DMS 273 treated with DMSO at 0.1 percent for 48 hours (cell line): ENCODE data around the gene EARS2.
"Not testable (repeated sequence)": the region's sequence is repeated elsewhere in the genome, so short reads cannot be mapped to it uniquely, and the experiment has no call there.

Source experiments
- DNase-seq: peaks from one replicate; lab custom pipeline; 2025; lab: John Stamatoyannopoulos, UW

The EARS2 gene

DNA sequence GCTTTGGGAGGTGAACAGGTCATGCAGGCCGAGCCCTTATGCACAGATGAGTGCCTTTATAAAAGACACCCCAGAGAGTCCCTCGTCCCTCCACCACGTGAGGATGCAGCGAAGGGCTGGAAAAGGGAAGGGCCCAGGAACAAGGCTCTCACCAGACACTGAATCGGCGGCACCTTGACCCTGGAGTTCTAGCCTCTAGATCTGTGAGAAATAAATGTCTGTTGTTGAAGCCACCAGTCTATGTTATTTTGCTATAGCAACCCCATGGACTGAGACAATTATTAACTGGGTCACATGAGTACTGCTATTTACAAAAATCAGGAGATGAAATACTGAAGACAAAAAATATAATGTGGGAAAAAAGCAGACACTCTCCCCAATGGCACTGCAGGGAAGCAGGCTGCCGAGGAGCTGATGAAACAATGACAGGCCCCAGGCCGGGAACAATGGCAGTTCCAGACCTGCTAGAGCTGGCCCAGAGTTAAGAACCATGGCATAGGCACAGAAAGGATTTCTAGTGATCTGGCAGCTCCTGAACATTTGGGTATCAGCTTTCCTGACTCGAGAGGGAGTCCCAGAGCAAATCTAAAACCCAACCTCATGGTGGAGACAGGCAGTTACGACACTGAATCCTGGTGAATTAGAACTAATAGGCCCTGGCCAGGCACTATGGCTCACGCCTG is 29.0 kb downstream of the EARS2 start:
- DNase-seq: no peak

DNA sequence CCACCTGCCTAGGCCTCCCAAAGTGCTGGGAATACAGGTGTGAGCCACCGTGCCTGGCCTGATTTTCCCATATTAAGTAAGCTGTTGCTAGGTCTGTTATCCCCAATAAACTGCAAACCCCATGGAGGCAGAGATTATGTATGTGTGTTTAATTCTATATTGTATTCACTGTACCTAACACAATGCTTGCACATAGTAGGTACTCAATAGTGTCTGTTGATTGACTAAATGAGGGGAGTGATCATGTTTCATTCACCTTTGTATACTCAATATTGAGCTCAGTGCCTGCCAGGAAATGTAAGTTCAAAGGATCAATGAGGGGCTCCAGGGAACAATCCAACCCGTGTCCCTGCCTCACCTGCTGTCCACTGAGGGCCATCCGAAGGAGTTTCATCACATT is 32.3 kb downstream of the EARS2 start:
- no peak for DNase-seq

DNA sequence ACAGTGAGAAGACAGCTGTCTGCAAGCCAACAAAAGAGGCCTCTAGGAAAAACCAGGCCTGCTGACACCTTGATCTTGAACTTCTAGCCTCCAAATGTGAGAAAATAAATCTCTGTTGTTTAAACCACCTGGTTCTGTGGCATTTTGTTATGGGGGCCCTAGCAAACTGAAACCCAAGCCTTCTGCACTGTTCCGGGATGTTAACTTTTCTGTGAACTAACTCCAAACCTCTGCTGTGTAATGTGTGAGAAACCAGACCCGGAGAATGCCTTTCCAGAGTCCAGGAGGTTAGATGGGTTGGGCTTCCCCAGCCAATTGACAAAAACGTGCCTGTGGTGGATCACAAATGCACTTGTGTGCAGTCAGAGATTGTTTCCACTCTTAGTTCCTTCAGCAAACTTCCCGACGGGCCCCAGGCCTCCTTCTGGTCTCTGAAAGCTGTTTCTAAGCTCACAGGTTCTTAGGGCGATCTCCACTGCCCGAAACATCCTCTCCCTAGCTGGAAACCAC is 33.2 kb downstream of the EARS2 start:
- DNase-seq: no peak

DNA sequence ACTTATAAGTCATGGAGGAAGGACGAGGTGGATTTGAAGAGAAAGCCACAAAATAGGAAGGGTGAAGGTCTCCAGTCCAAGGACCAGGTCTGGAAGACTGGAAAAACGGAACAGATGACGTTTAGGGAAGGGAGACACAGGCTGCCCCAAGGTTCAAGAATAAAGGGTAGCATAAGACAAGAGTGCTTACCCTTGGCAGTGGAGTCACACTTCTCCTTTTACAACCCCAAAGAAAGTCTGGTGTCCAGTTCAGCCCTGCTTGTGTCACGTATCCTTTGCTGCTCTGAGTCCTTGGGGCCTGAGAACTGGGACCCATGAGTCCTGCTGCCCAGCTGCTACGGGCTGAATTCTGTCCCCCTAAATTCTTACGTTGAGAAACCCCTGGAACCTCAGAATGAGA is 33.8 kb downstream of the EARS2 start:
- DNase-seq: no peak

DNA sequence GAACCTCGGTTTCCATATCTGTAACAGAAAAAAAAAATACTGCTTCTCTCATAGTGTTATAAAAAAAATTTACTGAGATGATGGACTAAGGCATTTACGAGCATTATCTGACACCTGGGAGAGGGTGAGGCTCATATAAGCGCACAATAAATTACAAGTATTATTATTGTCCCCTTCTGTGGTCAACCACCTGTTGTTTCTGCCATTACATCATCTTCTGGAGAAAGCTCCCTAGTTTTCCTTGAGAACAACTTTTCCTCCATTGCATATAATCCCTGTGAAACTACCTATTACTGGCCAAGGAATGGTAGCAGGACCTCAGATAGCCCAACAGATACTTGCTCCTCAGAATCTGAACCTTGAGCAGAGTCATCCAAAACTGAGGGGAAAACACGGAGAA is 35.2 kb downstream of the EARS2 start:
- DNase-seq: no peak

DNA sequence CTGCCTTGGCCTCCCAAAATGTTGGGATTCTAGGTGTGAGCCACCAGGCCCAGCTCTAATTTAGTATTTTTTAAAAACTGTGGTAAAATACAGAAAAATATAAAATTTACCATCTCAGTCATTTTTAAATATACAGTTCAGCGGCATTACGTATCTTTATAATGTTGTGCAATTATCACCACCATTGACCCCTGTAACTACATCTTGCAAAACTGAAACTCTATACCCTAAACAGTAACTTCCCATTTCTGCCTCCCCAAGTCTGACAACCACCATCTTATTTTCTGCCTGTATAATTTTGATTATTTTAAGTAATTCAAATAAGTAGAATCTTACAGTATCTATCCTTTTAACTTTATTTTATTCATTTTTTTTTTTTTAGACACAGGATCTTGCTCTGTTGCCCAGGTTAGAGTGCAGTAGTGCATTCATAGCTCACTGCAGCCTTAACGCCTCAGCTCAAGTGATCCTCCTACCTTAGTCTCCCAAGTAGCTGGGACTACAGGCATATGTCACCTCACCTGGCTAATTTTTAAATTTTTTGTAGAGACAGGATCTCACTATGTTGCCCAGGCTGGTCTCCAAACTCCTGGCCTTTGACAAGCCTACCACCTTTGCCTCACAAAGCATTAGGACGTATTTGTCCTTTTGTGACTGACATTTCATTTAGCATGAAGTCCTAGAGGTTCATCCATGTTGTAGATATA is 36.0 kb downstream of the EARS2 start:
- no peak for DNase-seq

DNA sequence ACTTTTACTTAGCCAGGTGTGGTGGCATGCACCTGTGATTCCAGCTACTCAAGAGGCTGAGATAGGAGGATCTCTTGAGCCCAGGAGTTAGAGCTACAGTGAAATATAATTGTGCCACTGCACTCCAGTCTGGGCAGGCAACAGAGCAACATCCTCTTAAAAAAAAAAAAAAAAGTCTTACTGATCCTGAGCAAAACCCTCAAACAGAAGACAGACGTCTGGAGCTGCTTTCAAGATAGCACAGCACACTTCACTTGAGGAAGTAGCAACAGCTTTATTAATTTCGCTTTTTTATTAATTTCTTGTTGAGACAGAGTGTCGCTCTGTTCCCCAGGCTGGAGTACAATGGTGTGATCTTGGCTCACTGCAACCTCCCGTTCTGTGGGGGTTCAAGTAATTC is 36.6 kb downstream of the EARS2 start:
- DNase-seq: no peak

DNA sequence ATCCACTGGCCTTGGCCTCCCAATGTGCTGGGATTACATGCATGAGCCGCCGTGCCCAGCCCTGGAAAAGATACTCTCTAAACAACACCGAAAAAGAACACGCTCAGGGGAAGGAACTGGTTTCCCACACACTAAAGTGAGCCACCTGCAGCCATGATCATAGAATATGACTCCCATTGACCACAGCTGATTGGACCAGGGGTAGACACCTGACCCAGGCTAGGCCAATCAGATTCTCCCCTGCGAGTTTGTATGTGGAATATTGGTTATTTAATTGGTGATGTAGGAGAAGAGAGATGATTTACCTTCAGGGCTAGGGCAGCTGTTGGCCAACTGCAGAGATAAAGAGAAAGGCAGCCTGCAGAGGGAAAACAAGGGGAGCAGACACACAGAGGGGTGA is 37.9 kb downstream of the EARS2 start:
- DNase-seq: no peak

DNA sequence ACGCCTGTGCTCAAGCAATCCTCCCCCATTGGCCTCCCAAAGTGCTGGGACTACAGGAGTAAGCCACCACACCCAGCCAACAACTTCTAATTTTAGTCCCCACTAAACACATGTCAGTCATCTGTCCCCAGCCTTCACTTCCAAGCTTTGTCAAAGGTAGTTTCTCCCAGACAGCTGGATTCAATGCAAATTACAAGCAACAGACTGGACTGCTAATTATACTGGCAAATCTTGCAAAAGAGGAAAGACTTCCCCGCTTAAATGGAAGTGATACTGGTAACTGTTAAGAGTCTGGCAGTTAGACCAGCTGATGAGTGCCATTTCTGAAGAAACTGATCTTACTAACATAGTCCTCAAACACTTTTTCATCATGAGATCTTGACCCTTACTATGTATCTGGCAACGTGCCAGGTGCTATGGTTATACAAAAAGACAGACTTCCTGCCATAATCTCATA is 38.7 kb downstream of the EARS2 start:
- peak; percentile 16 for DNase-seq

DNA sequence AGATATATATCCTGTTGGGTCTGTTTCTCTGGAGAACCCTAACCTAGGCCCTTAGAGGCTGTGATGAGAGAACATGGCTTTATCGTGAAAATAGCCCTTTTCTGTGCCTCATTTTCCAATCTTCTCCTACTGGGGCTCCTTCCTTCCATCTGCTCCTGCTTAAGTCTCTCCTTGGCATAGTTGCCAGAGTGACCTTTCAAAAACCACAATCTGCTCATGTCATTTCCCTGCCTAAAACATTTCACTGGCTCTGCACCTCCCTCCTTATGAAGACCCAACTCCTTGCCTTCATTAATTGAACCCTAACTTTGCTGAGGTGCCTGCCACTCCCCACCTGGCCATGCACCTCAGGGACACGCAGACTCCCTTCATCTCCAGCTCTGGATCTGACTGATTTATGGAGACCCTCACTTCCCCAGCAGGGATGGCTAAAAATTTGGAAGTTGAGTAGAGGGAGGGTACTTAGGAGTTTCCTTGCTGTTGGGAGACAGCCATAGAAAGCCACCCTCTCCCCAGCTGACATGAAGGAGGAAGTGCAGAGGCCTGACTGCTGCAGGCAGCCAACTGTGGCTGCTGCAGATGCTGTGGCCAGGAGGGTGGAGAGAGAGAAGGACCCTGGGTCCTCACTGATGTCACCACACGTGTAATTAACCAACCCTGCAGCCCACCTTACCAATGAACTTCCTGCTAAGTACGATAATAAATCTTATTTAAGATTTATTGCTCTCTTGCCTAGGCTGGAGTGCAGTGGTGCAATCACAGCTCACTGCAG is 40.6 kb downstream of the EARS2 start:
- no peak for DNase-seq

DNA sequence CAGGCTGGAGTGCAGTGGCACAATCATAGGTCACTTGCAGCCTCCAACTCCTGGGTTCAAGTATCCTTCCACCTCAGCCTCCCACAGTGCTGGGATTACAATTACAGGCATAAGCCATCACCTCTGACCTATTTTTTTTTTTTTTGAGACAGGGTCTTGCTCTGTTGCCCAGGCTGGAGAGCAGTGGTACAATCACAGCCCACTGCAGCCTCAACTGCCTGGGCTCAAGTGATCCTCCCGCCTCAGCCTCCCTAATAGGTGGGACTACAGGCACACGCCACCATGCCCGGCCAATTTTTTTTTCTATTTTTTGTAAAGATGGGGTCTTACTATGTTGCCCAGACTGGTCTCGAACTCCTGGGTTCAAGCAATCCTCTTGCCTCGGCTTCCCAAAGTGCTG is 41.3 kb downstream of the EARS2 start:
- no peak for DNase-seq

DNA sequence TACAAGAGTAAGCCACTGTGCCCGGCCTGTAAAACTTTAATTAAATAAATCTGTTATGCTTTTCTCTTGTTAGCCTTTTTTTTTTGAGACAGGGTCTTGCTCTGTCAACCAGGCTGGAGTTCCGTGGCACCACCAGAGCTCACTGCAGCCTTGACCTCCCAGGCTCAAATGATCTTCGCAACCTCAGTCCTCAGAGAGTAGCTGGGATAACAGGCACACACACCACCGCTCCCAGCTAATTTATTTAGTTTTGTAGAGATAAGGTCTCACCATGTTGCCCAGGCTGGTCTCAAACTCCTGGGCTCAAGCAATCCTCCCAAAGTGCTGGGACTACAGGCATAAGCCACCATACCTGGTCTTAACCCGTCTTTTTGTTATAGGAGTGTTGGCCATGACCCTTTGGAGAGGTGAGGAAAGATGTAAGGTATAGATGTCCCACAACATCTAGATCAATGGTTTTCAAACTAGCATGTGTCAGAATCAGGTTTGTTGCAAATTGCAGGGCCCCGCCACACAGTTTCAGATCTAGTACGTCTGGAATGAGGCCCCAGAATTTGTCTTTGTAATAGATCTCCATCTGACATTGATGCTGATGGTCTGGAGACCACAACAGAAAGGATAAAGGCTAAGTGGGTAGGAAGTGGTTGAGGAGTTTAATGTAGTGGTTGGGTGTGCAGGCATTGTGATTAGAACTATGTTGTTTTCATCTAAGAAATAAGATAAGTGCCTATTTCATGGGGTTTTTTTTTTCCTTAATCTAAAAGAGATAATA is 42.6 kb downstream of the EARS2 start:
- DNase-seq: no peak

DNA sequence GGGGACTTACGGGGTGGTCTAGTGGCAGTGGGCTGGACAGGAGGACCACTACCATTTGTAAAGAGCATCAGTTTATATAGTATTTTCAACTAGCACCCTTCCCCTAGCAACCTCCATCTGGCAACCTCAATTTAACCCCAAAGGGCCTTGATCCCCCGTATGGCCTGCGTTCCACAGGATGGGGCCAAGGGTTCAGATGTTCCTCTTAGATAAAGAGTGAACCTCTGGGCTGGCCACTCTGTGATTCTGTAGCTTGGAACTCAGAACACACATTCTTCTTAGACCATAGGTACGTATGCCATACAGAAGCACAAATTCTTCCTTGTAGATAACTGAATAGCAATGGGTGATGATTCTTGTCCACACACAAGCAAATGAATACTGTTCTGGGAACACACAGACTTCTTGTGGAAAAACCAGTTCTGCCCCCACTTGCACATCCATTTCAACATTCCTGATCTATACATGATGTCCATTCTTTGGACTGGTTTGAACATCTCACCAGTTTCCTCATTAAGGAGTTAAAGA is 44.9 kb downstream of the EARS2 start:
- DNase-seq: no peak

DNA sequence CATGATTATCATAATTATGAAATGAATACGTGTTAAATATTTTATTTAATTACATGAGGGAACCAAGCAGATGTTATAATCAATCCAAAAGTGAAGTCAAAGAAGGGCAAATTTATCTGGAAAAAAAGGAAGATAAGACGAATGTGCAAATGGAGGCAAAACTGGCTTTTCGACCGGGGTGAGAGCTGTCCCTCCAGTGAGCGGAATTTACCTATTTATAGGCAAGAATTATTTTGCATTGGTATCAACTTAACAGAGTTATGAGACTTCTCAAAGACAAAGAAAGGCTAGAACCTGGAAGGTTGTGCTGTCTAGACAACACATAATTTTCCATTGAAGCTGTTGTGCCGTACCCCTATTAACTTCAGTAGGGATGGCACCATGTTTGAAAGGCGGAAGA is 45.4 kb downstream of the EARS2 start:
- DNase-seq: no peak

DNA sequence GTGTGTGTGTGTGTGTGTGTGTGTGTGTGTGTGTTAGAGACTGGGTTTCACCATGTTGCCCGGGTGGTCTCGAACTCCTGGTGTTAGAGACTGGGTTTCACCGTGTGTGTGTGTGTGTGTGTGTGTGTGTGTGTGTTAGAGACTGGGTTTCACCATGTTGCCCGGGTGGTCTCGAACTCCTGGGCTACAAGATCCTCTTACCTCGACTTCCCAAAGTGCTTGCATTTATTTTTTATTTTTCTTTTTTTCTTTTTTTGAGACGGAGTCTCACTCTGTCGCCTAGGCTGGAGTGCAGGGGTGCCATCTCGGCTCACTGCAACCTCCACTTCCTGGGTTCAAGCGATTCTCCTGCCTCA is 46.3 kb downstream of the EARS2 start:
- not testable (repeated sequence) for DNase-seq

DNA sequence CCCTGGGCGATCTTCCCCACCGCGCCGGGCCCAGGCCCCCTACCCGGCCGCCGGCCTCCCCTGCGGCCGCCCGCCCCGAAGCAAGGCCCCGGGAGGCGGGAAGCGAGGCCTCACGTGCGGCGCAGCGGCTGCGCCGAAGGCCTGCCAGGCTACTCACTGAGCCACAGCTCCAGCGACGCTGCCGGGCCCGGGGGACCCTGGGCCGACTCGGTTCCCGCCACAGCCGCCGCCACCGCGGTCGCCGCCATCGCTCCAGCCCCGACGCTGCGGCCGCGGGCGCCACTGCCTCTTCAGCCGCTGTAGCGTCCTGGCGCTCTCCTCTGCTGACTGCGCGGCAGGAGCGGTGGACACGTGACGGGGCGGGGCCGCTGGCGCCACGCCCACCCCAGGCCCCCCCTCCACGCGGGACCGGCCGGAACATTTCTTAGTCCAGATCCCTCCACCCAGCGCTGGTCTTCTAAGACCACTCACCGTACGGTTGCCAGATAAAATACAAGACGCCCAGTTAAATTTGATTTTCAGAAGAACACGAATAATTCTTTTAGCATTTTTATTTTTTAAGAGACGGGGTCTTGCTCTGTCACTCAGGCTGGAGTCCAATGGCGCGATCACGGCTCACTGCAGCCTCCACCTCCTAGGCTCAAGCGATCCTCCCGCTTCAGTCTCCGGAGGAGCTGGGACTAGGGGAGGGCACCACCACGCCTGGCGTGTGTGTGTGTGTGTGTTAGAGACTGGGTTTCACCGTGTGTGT is 46.8 kb downstream of the EARS2 start, which contains the start of gene GGA2:
Gene GGA2, minus strand, starts transcription at position 331 of the 751 bp plus-strand sequence. Its CDS starts 83 bp downstream, at position 248.
- peak; percentile 52 for DNase-seq

DNA sequence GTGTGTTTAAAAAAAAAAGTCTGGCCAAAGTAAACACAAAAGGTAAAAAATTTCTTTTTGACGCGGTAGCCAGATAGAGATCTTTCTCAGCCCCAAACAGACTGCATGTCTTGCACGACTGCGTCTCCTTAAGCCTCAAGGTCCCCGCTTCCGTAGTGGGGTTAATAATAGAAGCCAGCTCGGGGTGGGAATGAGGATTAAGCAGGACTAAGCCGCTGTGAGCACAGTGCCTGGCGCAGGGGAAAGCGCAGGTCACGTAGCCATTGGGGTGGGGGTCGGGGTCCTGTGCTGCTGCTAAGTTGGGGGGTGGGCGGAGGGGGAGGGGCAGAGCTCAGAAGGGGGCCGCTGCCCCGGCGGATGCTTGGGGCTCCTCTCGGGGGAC is 47.4 kb downstream of the EARS2 start:
- no peak for DNase-seq

DNA sequence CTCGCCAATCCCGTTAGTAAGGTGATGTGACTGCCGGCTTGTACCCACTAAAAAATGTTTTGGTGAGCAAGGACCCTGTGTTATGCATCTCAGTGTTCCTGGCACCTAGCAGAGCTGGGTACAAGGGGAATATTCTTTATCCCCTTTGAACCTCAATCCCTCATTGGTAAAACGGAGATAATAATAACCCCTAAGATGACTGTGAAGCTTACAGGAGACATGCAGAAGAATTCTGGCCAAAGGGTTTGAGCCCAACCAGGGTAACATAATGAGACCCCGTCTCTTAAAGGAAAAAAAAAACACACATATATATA is 47.8 kb downstream of the EARS2 start:
- no peak for DNase-seq

DNA sequence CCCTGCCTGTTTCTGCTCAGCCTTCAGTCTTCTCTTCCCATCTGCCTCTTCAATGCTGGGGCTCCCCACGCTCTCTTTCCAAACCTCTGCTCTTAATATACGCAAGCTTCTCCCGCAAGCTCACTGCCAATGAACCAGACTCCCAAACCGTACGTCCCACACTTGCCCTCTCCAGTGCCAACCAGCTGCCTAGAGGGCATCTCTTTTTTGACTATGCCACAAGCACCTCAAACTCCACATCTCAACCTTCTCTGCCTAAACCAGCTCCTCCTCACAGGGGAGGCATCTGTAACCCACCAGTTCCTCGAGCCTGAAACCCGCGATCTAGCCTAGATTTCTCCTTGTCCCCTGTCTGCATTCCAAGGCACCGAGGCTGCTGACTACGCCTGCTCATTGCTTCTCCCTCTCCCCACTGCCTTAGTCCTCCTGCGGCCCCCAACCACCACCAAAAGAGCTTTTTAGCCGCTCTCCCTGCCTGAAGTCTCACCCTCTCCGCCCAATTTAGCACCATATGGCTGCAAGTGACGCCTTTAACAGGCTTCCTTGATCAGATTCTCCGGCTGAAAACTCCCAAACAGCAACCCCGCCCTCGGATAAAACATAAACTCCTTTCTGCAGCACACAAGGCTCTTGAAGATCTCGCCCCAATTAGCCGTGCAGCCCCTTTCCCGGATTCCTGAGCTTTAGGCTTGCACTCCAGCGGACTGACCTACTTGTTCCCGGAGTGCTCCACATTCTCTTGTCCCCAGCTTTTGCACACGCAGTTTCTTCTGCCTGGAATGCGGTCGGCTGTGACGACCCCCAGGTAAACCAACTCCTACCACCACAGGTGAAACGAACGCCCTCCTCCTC is 48.3 kb downstream of the EARS2 start:
- peak; percentile 25 for DNase-seq

DNA sequence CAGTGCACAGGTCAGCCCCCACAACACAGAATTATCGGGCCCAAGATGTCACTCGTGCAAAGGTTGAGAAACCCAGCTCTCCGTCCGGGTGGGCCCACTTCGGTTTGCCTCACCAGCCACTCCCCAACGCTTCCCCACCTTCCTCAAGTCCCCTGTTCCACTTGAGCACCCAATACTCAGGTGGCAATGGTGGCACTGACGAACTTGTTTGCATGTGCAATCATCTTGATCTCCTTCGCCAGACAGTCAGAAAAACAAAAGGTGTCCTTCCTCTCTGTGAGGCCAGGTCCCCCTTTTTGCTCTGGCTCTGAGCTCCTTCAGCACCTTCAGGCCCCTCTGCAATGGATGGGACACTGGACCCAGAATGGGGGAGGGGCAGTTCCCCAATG is 50.5 kb downstream of the EARS2 start:
- DNase-seq: no peak
